HG03439 (cell line): Measurements from ENCODE around the gene IFI44.

Experiments used
- ATAC-seq: cut with Tn5 transposase; IDR thresholded peaks from one replicate; pipeline ENCODE4 v1.9.1; 2021; ENCODE audit warnings: mild to moderate bottlenecking, moderate library complexity; ENCODE audit not compliant: unreplicated experiment

Gene IFI44, protein sequence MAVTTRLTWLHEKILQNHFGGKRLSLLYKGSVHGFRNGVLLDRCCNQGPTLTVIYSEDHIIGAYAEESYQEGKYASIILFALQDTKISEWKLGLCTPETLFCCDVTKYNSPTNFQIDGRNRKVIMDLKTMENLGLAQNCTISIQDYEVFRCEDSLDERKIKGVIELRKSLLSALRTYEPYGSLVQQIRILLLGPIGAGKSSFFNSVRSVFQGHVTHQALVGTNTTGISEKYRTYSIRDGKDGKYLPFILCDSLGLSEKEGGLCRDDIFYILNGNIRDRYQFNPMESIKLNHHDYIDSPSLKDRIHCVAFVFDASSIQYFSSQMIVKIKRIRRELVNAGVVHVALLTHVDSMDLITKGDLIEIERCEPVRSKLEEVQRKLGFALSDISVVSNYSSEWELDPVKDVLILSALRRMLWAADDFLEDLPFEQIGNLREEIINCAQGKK

DNA sequence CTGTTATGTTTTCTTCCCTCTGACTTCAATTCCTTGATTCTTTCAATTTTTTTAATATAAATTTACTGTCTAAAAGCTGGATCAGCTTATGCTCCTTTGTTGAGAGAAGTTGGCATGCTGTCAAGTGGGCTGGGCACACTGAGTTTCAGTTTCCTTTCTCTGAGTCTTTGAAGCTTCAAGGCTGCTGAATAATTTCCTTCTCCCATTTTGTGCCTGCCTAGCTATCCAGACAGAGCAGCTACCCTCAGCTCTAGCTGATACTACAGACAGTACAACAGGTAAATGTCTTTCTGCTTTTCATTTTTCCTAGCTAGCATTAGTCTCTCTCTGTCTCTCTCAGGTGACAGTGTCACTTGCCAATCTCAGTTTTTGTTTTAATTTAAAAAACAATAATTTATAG is at the start of gene IFI44:
TSS of gene IFI44 (plus strand) at position 204 of the 400 bp plus-strand sequence. CDS start 365 bp downstream, outside the sequence.
- ATAC-seq = peak; percentile 87

DNA sequence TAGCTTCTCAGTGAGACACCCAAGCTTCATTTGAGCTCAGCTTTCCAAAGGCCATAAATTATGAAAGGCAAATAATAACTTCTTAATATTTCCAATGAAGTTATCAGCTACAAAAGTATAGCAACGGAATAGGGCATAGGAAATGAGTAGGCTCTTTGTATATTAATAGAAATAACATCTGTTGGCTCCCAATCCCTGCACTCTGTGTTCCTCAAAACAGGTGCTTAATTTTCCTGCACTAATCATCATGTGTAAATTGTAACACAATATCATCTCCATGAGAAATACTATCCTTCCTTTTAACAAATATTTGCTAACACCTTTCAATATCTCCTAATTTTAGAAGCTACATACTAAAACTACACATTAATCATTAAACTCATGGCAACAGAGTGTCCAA is 48.6 kb upstream of the IFI44 start:
- ATAC-seq = no peak

- no peak for ATAC-seq
Observed at GRCh38 chr1:78603206-78603605, 46.4 kb upstream of the IFI44 start.

- no peak for ATAC-seq
Observed at GRCh38 chr1:78604643-78605042, 45.0 kb upstream of the IFI44 start.

DNA sequence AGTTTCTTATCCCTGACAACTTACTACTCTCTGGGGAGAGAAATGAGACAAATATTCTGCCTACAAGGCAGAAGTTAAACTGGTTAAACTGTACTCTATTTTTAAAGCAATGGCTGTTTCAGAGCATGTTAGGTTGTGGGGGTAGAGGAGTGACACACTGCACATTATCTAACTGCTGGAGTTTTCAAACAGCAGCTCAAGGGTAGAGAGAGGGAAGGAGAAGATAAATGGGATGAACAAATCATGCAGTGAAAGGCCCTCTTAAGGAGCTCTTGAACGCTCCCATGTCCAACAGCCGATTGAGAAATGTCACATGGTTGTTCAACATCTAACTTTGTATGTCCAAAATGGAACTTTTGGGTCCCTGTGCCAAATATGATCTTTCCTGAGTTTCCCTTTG is 43.4 kb upstream of the IFI44 start:
- no peak for ATAC-seq

DNA sequence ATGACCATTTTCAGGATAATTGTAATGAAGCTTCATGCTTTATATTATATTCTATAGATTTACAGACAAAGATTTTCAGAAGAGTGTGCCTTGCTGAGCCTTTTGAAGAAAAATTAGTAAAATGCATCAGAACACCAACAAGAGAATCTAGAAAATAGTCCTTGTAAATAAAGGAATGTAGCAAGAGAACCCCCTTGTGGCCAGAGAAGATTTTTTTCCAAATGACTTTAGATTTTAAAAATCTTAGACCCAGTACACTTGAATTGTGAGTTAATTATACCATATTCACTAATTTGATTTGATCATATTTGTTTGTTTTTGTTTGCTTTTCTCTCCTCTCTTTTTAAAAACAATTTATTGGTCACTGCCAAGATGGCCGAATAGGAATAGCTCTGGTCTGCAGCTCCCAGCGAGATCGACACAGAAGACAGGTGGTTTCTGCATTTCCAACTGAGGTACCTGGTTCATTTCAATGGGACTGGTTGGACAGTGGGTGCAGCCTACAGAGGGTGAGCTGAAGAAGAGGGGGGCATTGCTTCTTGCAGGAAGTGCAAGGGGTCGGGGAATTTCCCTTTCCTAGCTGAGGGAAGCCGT is 42.2 kb upstream of the IFI44 start:
- ATAC-seq = no peak

GRCh38 chr1:78607944-78608343 is 41.7 kb upstream of the IFI44 start:
- ATAC-seq = no peak

GRCh38 chr1:78617615-78618026 is 32.0 kb upstream of the IFI44 start:
- ATAC-seq = peak; percentile 73

- ATAC-seq = no peak
Observed at GRCh38 chr1:78619032-78619431, 30.6 kb upstream of the IFI44 start.

DNA sequence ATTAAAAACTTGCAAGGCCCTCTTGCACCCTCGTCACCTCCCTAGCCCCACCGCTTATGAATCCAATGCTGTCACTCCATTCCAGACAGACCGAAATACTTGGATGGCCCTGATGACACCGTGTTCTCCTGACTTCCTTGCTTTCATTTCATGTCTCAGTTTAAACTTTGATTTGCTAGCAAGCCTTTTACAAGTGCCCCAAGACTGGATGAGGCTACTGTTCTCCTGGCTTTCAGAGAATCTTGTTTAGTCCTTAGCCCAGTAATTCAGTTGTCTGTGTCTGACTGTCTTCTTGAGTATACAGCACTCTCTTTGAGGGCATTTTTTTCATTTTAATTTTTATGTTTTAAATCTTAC is 30.2 kb upstream of the IFI44 start:
- no peak for ATAC-seq

DNA sequence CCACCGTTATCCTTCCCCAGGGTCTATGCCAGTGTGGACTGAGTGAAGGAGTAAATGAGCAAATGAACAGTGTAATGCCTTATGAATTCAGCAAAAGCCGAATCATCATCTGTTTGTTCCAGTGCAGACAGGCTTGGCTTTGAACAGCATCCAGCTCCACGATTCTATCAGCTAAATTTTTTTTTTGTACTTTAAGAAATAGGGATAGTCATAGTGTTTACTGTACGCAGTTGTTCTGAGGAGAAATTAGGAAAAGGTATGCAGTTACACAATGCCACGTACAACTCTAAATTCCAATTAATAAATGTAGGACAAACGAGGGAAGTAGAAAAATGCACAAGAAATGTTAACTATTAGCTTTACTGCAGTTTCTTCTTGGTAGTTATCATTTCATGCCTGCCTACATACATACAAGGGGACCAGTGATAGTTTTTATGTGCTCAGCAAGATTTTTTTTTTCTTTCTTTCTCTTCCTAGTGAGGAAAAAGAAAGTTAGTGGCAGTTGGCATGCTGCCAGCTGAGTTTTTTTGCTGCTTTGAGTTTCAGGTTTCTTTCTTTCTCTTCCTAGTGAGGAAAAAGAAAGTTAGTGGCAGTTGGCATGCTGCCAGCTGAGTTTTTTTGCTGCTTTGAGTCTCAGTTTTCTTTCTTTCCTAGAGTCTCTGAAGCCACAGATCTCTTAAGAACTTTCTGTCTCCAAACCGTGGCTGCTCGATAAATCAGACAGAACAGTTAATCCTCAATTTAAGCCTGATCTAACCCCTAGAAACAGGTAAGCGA is 29.6 kb upstream of the IFI44 start, which contains the start of gene IFI44L:
TSS of gene IFI44L (plus strand) at position 646 of the 777 bp plus-strand sequence. CDS start 7,468 bp downstream, outside the sequence.
- ATAC-seq = peak; percentile 35

GRCh38 chr1:78620666-78621065 is 29.0 kb upstream of the IFI44 start:
- no peak for ATAC-seq

GRCh38 chr1:78622548-78622947 is 27.1 kb upstream of the IFI44 start:
- ATAC-seq = no peak

GRCh38 chr1:78624035-78624434 is 25.6 kb upstream of the IFI44 start:
- ATAC-seq = no peak

GRCh38 chr1:78627321-78627720 is 22.3 kb upstream of the IFI44 start:
- ATAC-seq = no peak

- ATAC-seq = no peak
Observed at GRCh38 chr1:78630600-78630999, 19.0 kb upstream of the IFI44 start.

- ATAC-seq = no peak
Observed at GRCh38 chr1:78633209-78633608, 16.4 kb upstream of the IFI44 start.

DNA sequence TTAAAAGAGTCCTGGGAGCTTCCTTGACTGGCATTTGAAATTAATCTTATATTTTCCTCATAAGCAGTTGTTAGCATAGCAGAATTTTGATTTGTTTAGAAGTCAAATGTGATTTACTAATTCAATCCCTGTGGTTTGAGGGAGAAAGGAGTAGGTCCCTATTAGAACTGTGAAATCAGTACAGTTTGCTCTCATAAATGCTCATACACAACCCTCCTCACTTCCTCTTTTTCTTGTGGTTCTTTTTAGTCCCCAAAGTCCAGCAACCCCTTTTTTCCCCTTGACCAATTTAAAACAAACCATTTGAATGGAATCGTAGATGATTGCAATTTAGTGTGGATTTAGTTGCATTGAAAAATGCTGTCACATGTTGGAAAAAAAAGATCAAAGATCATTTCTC is 9.2 kb upstream of the IFI44 start:
- peak; percentile 79 for ATAC-seq

- no peak for ATAC-seq
Observed at GRCh38 chr1:78641558-78641957, 8.1 kb upstream of the IFI44 start.

- ATAC-seq = no peak
Observed at GRCh38 chr1:78645723-78646122, 3.9 kb upstream of the IFI44 start.

DNA sequence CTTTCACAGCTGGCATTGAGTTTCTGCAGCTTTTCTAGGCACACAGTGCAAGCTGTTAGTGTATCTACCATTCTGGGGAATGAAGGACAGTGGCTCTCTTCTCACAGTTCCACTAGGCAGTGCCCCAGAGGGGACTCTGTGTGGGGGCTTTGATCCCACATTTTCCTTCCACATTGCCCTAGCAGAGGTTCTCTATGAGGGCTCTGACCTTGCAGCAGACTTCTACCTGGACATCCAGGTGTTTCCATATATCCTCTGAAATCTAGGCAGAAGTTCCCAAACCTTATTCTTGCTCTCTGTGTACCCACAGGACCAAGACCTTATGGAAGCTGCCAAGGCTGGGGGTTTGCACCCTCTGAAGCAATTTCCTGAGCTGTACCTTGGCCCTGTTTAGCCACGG is 2.4 kb upstream of the IFI44 start:
- no peak for ATAC-seq
